ENCODE measurements around the gene EFCC1. TPM values are rescaled to one million over a fixed set of nuclear protein-coding genes. Genes with fewer than 3 reads are reported as not detected.

Gene EFCC1
- total RNA-seq, 2 experiments from 2014 or later, result 0.22 to 0.25 TPM

DNA sequence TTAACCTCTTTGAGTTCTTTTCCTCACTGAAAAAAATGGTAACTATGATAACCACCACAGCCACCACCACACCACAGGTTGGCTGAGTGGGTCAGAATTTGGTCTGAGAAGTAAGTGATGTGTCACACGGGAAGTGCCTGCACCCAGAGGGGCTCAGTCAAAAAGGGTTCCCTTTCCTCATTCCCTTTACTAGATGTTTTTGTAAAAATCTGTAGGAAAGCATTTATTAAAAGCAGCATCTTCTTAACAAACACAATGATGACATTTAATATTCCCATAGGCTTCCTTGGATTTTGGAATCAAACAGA lies 30.4 kb upstream of the EFCC1 start:
- H3K27ac Mint-ChIP-seq, result no peak overlapping the region
- H3K36me3 Mint-ChIP-seq (ENCODE audit: low read depth), result no peaks in the 10 kb centered on the region
- no peaks in the 10 kb centered on the region for H3K36me3 ChIP-seq (ENCODE audit: insufficient read depth, low read length)
- intact Hi-C loops (cut with DNase I, micrococcal nuclease), result loop anchor here (1.0 to 5.0 kb wide), 5 partner anchors 46 to 346 kb away; a partner anchor contains a TSS
- TF ChIP-seq, protein P1, sequence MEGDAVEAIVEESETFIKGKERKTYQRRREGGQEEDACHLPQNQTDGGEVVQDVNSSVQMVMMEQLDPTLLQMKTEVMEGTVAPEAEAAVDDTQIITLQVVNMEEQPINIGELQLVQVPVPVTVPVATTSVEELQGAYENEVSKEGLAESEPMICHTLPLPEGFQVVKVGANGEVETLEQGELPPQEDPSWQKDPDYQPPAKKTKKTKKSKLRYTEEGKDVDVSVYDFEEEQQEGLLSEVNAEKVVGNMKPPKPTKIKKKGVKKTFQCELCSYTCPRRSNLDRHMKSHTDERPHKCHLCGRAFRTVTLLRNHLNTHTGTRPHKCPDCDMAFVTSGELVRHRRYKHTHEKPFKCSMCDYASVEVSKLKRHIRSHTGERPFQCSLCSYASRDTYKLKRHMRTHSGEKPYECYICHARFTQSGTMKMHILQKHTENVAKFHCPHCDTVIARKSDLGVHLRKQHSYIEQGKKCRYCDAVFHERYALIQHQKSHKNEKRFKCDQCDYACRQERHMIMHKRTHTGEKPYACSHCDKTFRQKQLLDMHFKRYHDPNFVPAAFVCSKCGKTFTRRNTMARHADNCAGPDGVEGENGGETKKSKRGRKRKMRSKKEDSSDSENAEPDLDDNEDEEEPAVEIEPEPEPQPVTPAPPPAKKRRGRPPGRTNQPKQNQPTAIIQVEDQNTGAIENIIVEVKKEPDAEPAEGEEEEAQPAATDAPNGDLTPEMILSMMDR (IDR thresholded peaks at IDR 0.05), result no peak
- peak in 1 of 14 experiments; percentile 25 for DNase-seq
- ChIA-PET CTCF (interaction anchor here (0.5 to 4.4 kb wide), 30 partner anchors 11 to 341 kb away, joined by 3 to 59 read pairs (median 4); partner anchors contain the start of genes CFAP92 and COPG1), POLR2A (interaction anchor here (0.7 to 2.1 kb wide), 17 partner anchors 23 to 346 kb away, joined by 3 to 38 read pairs (median 5); partner anchors contain the start of genes CFAP92 and RAB43)
- H3K9me3 Mint-ChIP-seq, result no peaks in the 10 kb centered on the region
- H3K27ac ChIP-seq (ENCODE audit: low read depth in 1 of 2, low read length in 2 of 2), result no peak overlapping the region
- H3K27me3 ChIP-seq (ENCODE audit: control insufficient read depth in 1 of 2, insufficient read depth in 2 of 2, low read length in 2 of 2), result no peaks in the 10 kb centered on the region
- no peak overlapping the region for H3K4me3 ChIP-seq (ENCODE audit: low read length)
- peaks cover 5% of the 10 kb centered on the region for H3K4me1 ChIP-seq (ENCODE audit: insufficient read depth, low read length)
- H3K27me3 Mint-ChIP-seq, result no peaks in the 10 kb centered on the region
- no peak overlapping the region for H3K4me3 Mint-ChIP-seq
- no peak for ATAC-seq (ENCODE audit: poor library complexity)
- H3K4me1 Mint-ChIP-seq (ENCODE audit: low read depth), result peaks cover 11% of the 10 kb centered on the region
- H3K9me3 ChIP-seq (ENCODE audit: control insufficient read depth in 1 of 2, insufficient read depth in 1 of 2, low read length in 2 of 2), result no peaks in the 10 kb centered on the region

GRCh38 chr3:128971421-128972100 lies 29.5 kb upstream of the EFCC1 start:
- Mint-ChIP-seq H3K4me3 (no peak overlapping the region), H3K27me3 (no peaks in the 10 kb centered on the region), H3K36me3 (ENCODE audit: low read depth) (no peaks in the 10 kb centered on the region), H3K9me3 (no peaks in the 10 kb centered on the region), H3K27ac (no peak overlapping the region), H3K4me1 (ENCODE audit: low read depth) (peaks cover 11% of the 10 kb centered on the region)
- POLR2A ChIA-PET, result interaction anchor here (1.8 to 2.1 kb wide), 3 partner anchors 45 to 274 kb away, joined by 7 to 38 read pairs (median 8); no protein-coding TSS in a partner anchor
- Histone ChIP-seq H3K27ac (ENCODE audit: low read depth in 1 of 2, low read length in 2 of 2) (no peak overlapping the region), H3K36me3 (ENCODE audit: insufficient read depth, low read length) (no peaks in the 10 kb centered on the region), H3K4me1 (ENCODE audit: insufficient read depth, low read length) (peaks cover 5% of the 10 kb centered on the region), H3K9me3 (ENCODE audit: control insufficient read depth in 1 of 2, insufficient read depth in 1 of 2, low read length in 2 of 2) (no peaks in the 10 kb centered on the region), H3K4me3 (ENCODE audit: low read length) (no peak overlapping the region), H3K27me3 (ENCODE audit: control insufficient read depth in 1 of 2, insufficient read depth in 2 of 2, low read length in 2 of 2) (no peaks in the 10 kb centered on the region)
- ATAC-seq (ENCODE audit: poor library complexity) (no peak), DNase-seq (no peak)
- intact Hi-C loops (cut with DNase I, micrococcal nuclease), result loop anchor here in 1 of 2 experiments (2.0 to 5.0 kb wide), 3 partner anchors 83 to 345 kb away; a partner anchor contains a TSS
- TF ChIP-seq, protein P1 (IDR thresholded peaks at IDR 0.05), result no peak
- CTCF ChIA-PET, result interaction anchor here (0.5 to 4.4 kb wide), 5 partner anchors 43 to 337 kb away, joined by 3 to 59 read pairs (median 5); no protein-coding TSS in a partner anchor

GRCh38 chr3:128973988-128974564 lies 27.0 kb upstream of the EFCC1 start:
- DNase-seq (no peak), ATAC-seq (ENCODE audit: poor library complexity) (no peak)
- H3K4me3 Mint-ChIP-seq, result no peak overlapping the region
- Histone ChIP-seq H3K4me3 (ENCODE audit: low read length) (no peak overlapping the region), H3K27ac (ENCODE audit: low read depth in 1 of 2, low read length in 2 of 2) (no peak overlapping the region), H3K27me3 (ENCODE audit: control insufficient read depth in 1 of 2, insufficient read depth in 2 of 2, low read length in 2 of 2) (no peaks in the 10 kb centered on the region), H3K9me3 (ENCODE audit: control insufficient read depth in 1 of 2, insufficient read depth in 1 of 2, low read length in 2 of 2) (no peaks in the 10 kb centered on the region), H3K36me3 (ENCODE audit: insufficient read depth, low read length) (no peaks in the 10 kb centered on the region), H3K4me1 (ENCODE audit: insufficient read depth, low read length) (peaks cover 5% of the 10 kb centered on the region)
- ChIA-PET CTCF (no interaction called here), POLR2A (no interaction called here)
- TF ChIP-seq, protein P1 (IDR thresholded peaks at IDR 0.05), result no peak
- H3K27me3 Mint-ChIP-seq, result no peaks in the 10 kb centered on the region
- no peaks in the 10 kb centered on the region for H3K36me3 Mint-ChIP-seq (ENCODE audit: low read depth)
- intact Hi-C loops (cut with DNase I, micrococcal nuclease), result loop anchor here in 1 of 2 experiments (5.0 kb wide), 1 partner anchor 108 kb away; no protein-coding TSS in a partner anchor
- H3K27ac Mint-ChIP-seq, result no peak overlapping the region
- H3K9me3 Mint-ChIP-seq, result no peaks in the 10 kb centered on the region
- peaks cover 11% of the 10 kb centered on the region for H3K4me1 Mint-ChIP-seq (ENCODE audit: low read depth)
